H1 (cell line): ENCODE results near the gene IFNA14. TPM values are rescaled to one million over a fixed set of nuclear protein-coding genes. Genes with fewer than 3 reads are reported as not detected.
"Not testable (repeated sequence)": the region's sequence is repeated elsewhere in the genome, so short reads cannot be mapped to it uniquely, and the experiment has no call there.

ENCODE experiments used
- CTCF ChIA-PET: fragments of 300-600 bp; sonication (Branson Sonifier 250); formaldehyde crosslinking; loops from one replicate; lab custom pipeline; 2021; ENCODE audit not compliant: partially characterized antibody; lab: Charles Lee
- POLR2A ChIA-PET: fragments of 300-600 bp; sonication (Branson Sonifier 250); formaldehyde crosslinking; loops from one replicate; lab custom pipeline; 2021; ENCODE audit warnings: inconsistent platforms; ENCODE audit not compliant: partially characterized antibody; lab: Charles Lee
- DNase-seq, 2 experiments: peaks; one replicate each; pipeline versions ENCODE4 v3.0.0 to v3.0.0-alpha.2; 2010 to 2022; ENCODE audit warnings: low spot score in 2 of 2, low read depth in 1 of 2, mixed read lengths in 1 of 2
- FAIRE-seq: peaks from 2 replicates; lab custom pipeline; 2011; peaks lifted over from hg19 to GRCh38; lab: Jason Lieb, UNC
- H2AFZ ChIP-seq: 2 replicates; pipeline ENCODE4 v1.8.1; 2012; ENCODE audit warnings: low read length, inconsistent platforms
- H2AK5ac ChIP-seq: 2 replicates; pipeline ENCODE4 v1.6.1; 2013; ENCODE audit warnings: low read depth, low read length
- H2BK120ac ChIP-seq: replicated peaks from 2 replicates; pipeline ENCODE3; 2013; ENCODE audit warnings: low read depth, low read length, inconsistent platforms
- H2BK12ac ChIP-seq: 2 replicates; pipeline ENCODE4 v1.6.1; 2013; ENCODE audit warnings: low read depth, low read length
- H2BK15ac ChIP-seq: 2 replicates; pipeline ENCODE4 v1.6.1; 2013; ENCODE audit warnings: low read length
- H2BK20ac ChIP-seq: 2 replicates; pipeline ENCODE4 v1.6.1; 2013; ENCODE audit warnings: low read length
- H2BK5ac ChIP-seq: 2 replicates; pipeline ENCODE4 v1.6.1; 2013; ENCODE audit warnings: low read depth, low read length
- H3K14ac ChIP-seq: 2 replicates; pipeline ENCODE4 v1.6.1; 2013; ENCODE audit warnings: inconsistent platforms; ENCODE audit not compliant: insufficient read length
- H3K18ac ChIP-seq: 2 replicates; pipeline ENCODE4 v1.6.1; 2013; ENCODE audit warnings: low read length; ENCODE audit errors: extremely low read depth
- H3K23ac ChIP-seq: 2 replicates; pipeline ENCODE4 v1.6.1; 2013; ENCODE audit warnings: inconsistent platforms; ENCODE audit not compliant: insufficient read length
- H3K23me2 ChIP-seq: 2 replicates; pipeline ENCODE4 v1.6.1; 2013; ENCODE audit warnings: low read depth, low read length
- H3K27ac ChIP-seq: 2 replicates; pipeline ENCODE4 v1.6.1; 2011; ENCODE audit warnings: low read depth, low read length, inconsistent platforms
- H3K27me3 ChIP-seq, 4 experiments: replicated peaks in 1 of 4; 1 replicate in 1 of 4; 2 replicates in 3 of 4; pipeline versions ENCODE4 v1.6.1 to v1.8.1; 2011 to 2013; ENCODE audit warnings: low read length in 3 of 4, mild to moderate bottlenecking in 3 of 4, inconsistent platforms in 2 of 4, mixed read lengths in 2 of 4, moderate library complexity in 1 of 4; ENCODE audit not compliant: control insufficient read depth in 3 of 4, insufficient read depth in 3 of 4; ENCODE audit errors: extremely low read depth in 1 of 4
- H3K36me3 ChIP-seq, 4 experiments: 2 replicates each; pipeline versions ENCODE4 v1.6.1 to v1.8.1; 2011 to 2013; ENCODE audit warnings: mild to moderate bottlenecking in 4 of 4, low read length in 3 of 4, moderate library complexity in 2 of 4, control low read depth in 1 of 4, inconsistent platforms in 1 of 4; ENCODE audit not compliant: insufficient read depth in 4 of 4, control insufficient read depth in 2 of 4
- H3K4ac ChIP-seq: replicated peaks from 2 replicates; pipeline ENCODE3; 2013; ENCODE audit warnings: low read length, low read depth, mixed read lengths, inconsistent platforms; ENCODE audit not compliant: insufficient read length
- H3K4me1 ChIP-seq, 4 experiments: replicated peaks in 1 of 4; 1 replicate in 1 of 4; 2 replicates in 3 of 4; pipeline versions ENCODE4 v1.6.1 to v1.8.1; 2011 to 2013; ENCODE audit warnings: low read length in 3 of 4, inconsistent platforms in 2 of 4, mixed read lengths in 1 of 4; ENCODE audit not compliant: insufficient read depth in 4 of 4, control insufficient read depth in 3 of 4
- H3K4me2 ChIP-seq, 2 experiments: 2 replicates each; pipeline versions ENCODE4 v1.6.1 to v1.8.1; 2011 to 2013; ENCODE audit warnings: low read depth in 2 of 2, low read length in 2 of 2, control low read depth in 1 of 2, inconsistent platforms in 1 of 2, mild to moderate bottlenecking in 1 of 2; ENCODE audit not compliant: insufficient read depth in 1 of 2
- H3K4me3 ChIP-seq, 4 experiments: fragments of 200-600, 300-600 bp in 1 of 4; sonication (generic), shearing (Covaris generic), sonication (Bioruptor Twin) in 1 of 4; 2 replicates each; pipeline versions ENCODE4 v1.5.1 to v1.8.1; 2011 to 2016; ENCODE audit warnings: low read length in 4 of 4, low read depth in 3 of 4, control low read depth in 2 of 4, inconsistent platforms in 2 of 4, mild to moderate bottlenecking in 2 of 4, mixed read lengths in 1 of 4, moderate library complexity in 1 of 4; ENCODE audit not compliant: insufficient read depth in 2 of 4; ENCODE audit errors: extremely low read depth in 1 of 4
- H3K56ac ChIP-seq: replicated peaks from 2 replicates; pipeline ENCODE3; 2013; ENCODE audit warnings: low read depth, mild to moderate bottlenecking, mixed read lengths, low read length, inconsistent platforms; ENCODE audit not compliant: insufficient read length
- H3K79me1 ChIP-seq: 2 replicates; pipeline ENCODE4 v1.6.1; 2013; ENCODE audit warnings: low read depth, low read length, control low read depth
- H3K79me2 ChIP-seq, 2 experiments: 2 replicates each; pipeline versions ENCODE4 v1.6.1 to v1.8.1; 2012 to 2013; ENCODE audit warnings: low read length in 2 of 2, mild to moderate bottlenecking in 2 of 2, inconsistent platforms in 1 of 2; ENCODE audit not compliant: insufficient read depth in 2 of 2, control insufficient read depth in 1 of 2
- H3K9ac ChIP-seq, 4 experiments: replicated peaks in 1 of 4; 1 replicate in 1 of 4; 2 replicates in 3 of 4; pipeline versions ENCODE4 v1.6.1 to v1.8.1; 2011 to 2013; ENCODE audit warnings: low read depth in 3 of 4, low read length in 3 of 4, control low read depth in 2 of 4, mild to moderate bottlenecking in 2 of 4, moderate library complexity in 2 of 4, inconsistent platforms in 1 of 4; ENCODE audit errors: extremely low read depth in 1 of 4
- H3K9me3 ChIP-seq, 2 experiments: 2 replicates each; pipeline versions ENCODE4 v1.6.1 to v1.8.1; 2012 to 2013; ENCODE audit warnings: mild to moderate bottlenecking in 2 of 2, moderate library complexity in 2 of 2, control low read depth in 1 of 2, inconsistent platforms in 1 of 2, low read depth in 1 of 2, low read length in 1 of 2, mixed read lengths in 1 of 2; ENCODE audit not compliant: insufficient read depth in 2 of 2
- H4K20me1 ChIP-seq, 2 experiments: replicated peaks in 1 of 2; 2 replicates each; pipeline versions ENCODE3 to v1.8.1; 2011 to 2013; ENCODE audit warnings: inconsistent platforms in 2 of 2, low read length in 2 of 2, mild to moderate bottlenecking in 1 of 2; ENCODE audit not compliant: insufficient read depth in 2 of 2, control insufficient read depth in 1 of 2
- H4K5ac ChIP-seq: 2 replicates; pipeline ENCODE4 v1.6.1; 2013; ENCODE audit warnings: low read length, low read depth, mixed read lengths, inconsistent platforms; ENCODE audit not compliant: insufficient read length
- H4K8ac ChIP-seq: 2 replicates; pipeline ENCODE4 v1.8.0; 2013; ENCODE audit warnings: mild to moderate bottlenecking, moderate library complexity, low read length, inconsistent platforms; ENCODE audit not compliant: insufficient read depth; ENCODE audit errors: extremely low read depth
- H4K91ac ChIP-seq: replicated peaks from 2 replicates; pipeline ENCODE3; 2013; ENCODE audit warnings: low read length, mixed read lengths, inconsistent platforms; ENCODE audit not compliant: insufficient read length
- CTCF ChIP-seq, 3 experiments: IDR thresholded peaks; 1 replicate in 2 of 3; 2 replicates in 1 of 3; pipeline versions ENCODE4 v1.5.1 to v1.6.1; 2011; ENCODE audit warnings: low read length in 3 of 3, mild to moderate bottlenecking in 3 of 3, inconsistent platforms in 2 of 3, low read depth in 1 of 3, moderate library complexity in 1 of 3; ENCODE audit not compliant: insufficient read depth in 1 of 3; ENCODE audit errors: control extremely low read depth in 1 of 3
- RAD21 ChIP-seq, 2 experiments: IDR thresholded peaks in 1 of 2; conservative IDR thresholded peaks in 1 of 2; 2 replicates each; pipeline ENCODE4 v1.6.1; 2011; ENCODE audit warnings: low read depth in 2 of 2, low read length in 2 of 2, improper control_type of control experiment in 1 of 2, inconsistent platforms in 1 of 2, mild to moderate bottlenecking in 1 of 2, moderate library complexity in 1 of 2
- WGBS, 2 experiments: shearing (Covaris generic) in 1 of 2; methylation state at CpG; one replicate each; pipeline versions ENCODE4 v1.1.6 to v1.1.7; 2013 to 2015; ENCODE audit warnings: low lambda C conversion rate in 2 of 2, mixed read lengths in 2 of 2, inconsistent platforms in 1 of 2, low coverage in 1 of 2, missing lambda C conversion rate in 1 of 2; ENCODE audit not compliant: insufficient replicate concordance in 2 of 2, insufficient coverage in 1 of 2, insufficient read length in 1 of 2; ENCODE audit errors: extremely low coverage in 1 of 2, missing lambda C conversion rate in 1 of 2; 5-methylcytosine and 5-hydroxymethylcytosine counted together
- polyA plus RNA-seq, 7 experiments: library from polyadenylated mRNA; depleted of rRNA in 3 of 7; stranded (reverse) in 5 of 7; unstranded in 2 of 7; fragments of >200 nt in 5 of 7; fragments of 200-250 nt in 2 of 7; gene quantifications; 1 replicate in 5 of 7; 2 replicates in 1 of 7; 4 replicates in 1 of 7; pipeline versions ENCODE4 v1.2.1 to v1.2.3, GENCODE V29; 2011 to 2013; ENCODE audit warnings: missing spikeins in 2 of 7, mixed read lengths in 2 of 7
- total RNA-seq: library from RNA; stranded (reverse); fragmentation: NEBNext Ultra II Directional; extraction: Animal tissue kit (Norgen Biotek cat#: 25700); gene quantifications from 2 replicates; pipeline ENCODE4 v1.2.1, GENCODE V29; 2021

IFNA14 gene
- total and polyA plus RNA-seq, 2 of the 8 experiments (the other 6 are each of a cell fraction or from before 2014, with no cell fraction given), result not detected

GRCh38 chr9:21194867-21195776, 44.7 kb downstream of the IFNA14 start:
- FAIRE-seq, result peak; percentile 65
- POLR2A ChIA-PET, H3K4ac ChIP-seq, H4K91ac ChIP-seq, H3K4me3 ChIP-seq, H2BK5ac ChIP-seq, H2AK5ac ChIP-seq, H2BK20ac ChIP-seq, H3K18ac ChIP-seq, H2BK15ac ChIP-seq, H2BK12ac ChIP-seq, H3K23me2 ChIP-seq, H3K27me3 ChIP-seq, H3K36me3 ChIP-seq, H3K4me2 ChIP-seq, H3K4me1 ChIP-seq, H3K79me2 ChIP-seq, DNase-seq, H3K27ac ChIP-seq, H3K56ac ChIP-seq, H3K14ac ChIP-seq, H4K5ac ChIP-seq, H2BK120ac ChIP-seq, H3K9ac ChIP-seq, H3K79me1 ChIP-seq, H2AFZ ChIP-seq, H3K9me3 ChIP-seq, H4K20me1 ChIP-seq, H4K8ac ChIP-seq, H3K23ac ChIP-seq: not testable (repeated sequence)
- TF ChIP-seq RAD21 (IDR thresholded peaks at IDR 0.05 in 1 of 2, conservative IDR thresholded peaks at IDR 0.05 in 1 of 2; ENCODE audit: low read depth in 2 of 2, low read length in 2 of 2) (peak; percentile 54 to 66), CTCF (IDR thresholded peaks at IDR 0.05; ENCODE audit: control extremely low read depth in 1 of 3, insufficient read depth in 1 of 3, low read depth in 1 of 3, low read length in 3 of 3) (peak in 2 of 3 experiments; percentile 52 to 56; a peak in 3 of 4 replicates)
- WGBS, 2 experiments, result 55% methylated on average over 6 of the region's 6 CpGs; no CpG with 5 or more reads in 1 of the 2 experiments
- CTCF ChIA-PET, result interaction anchor here (0.7 to 3.3 kb wide), 49 partner anchors 9 to 1012 kb away, joined by 3 to 27 read pairs (median 4); partner anchors contain the start of gene IFNA8
